ENCODE results near the gene MPP1.

The MPP1 gene

GRCh38 chrX:154749856-154750255 lies 55.4 kb downstream of the MPP1 start:
- Histone ChIP-seq H3K9me3 (ENCODE audit: control insufficient read depth, insufficient read depth, low read depth, low read length) (no peaks in the 10 kb centered on the region), H3K4me1 (ENCODE audit: control insufficient read depth, insufficient read depth, low read length) (no peaks in the 10 kb centered on the region), H3K27ac (ENCODE audit: extremely low read depth, low read depth, low read length) (no peak overlapping the region), H3K36me3 (ENCODE audit: control insufficient read depth in 2 of 2, insufficient read depth in 1 of 2, low read length in 2 of 2) (no peaks in the 10 kb centered on the region), H3K4me3 (ENCODE audit: low read depth, low read length) (no peak overlapping the region)
- TF ChIP-seq PRDM10 (tag by site-specific recombination; IDR thresholded peaks at IDR 0.05) (peak; percentile 91), ZNF514 (tag by site-specific recombination; IDR thresholded peaks at IDR 0.05) (no peak)
- ChIA-PET CTCF (interaction anchor here (0.8 to 4.0 kb wide), 13 partner anchors 9 to 425 kb away, joined by 3 to 50 read pairs (median 5); partner anchors contain the start of genes DKC1 and SMIM9), POLR2A (interaction anchor here (0.9 to 4.2 kb wide), 2 partner anchors 13 to 56 kb away, joined by 3 to 22 read pairs; partner anchors contain the start of gene DKC1)

GRCh38 chrX:154748712-154749339 lies 56.5 kb downstream of the MPP1 start:
- POLR2A ChIA-PET, result interaction anchor here (0.5 to 4.2 kb wide), 3 partner anchors 14 to 31 kb away, joined by 4 to 22 read pairs (median 4); partner anchors contain the start of gene DKC1

GRCh38 chrX:154742613-154743012 lies 62.7 kb downstream of the MPP1 start:
- no peak for TF ChIP-seq ZNF202 (tag by site-specific recombination; IDR thresholded peaks at IDR 0.05; ENCODE audit: borderline replicate concordance)
- no peak for TF ChIP-seq ZNF37A (tag by site-specific recombination; IDR thresholded peaks at IDR 0.05)
- no peak for TF ChIP-seq ZNF391 (tag by site-specific recombination; IDR thresholded peaks at IDR 0.05; ENCODE audit: borderline replicate concordance, low read depth)
- no peak for TF ChIP-seq PRDM2 (tag by site-specific recombination; IDR thresholded peaks at IDR 0.05; ENCODE audit: borderline replicate concordance)
- no peak for TF ChIP-seq ZNF133 (tag by site-specific recombination; IDR thresholded peaks at IDR 0.05)
- TF ChIP-seq ZNF791 (tag by site-specific recombination; IDR thresholded peaks at IDR 0.05), result no peak
- TF ChIP-seq ZNF175 (tag by site-specific recombination; IDR thresholded peaks at IDR 0.05), result no peak
- no peak for TF ChIP-seq ZNF571 (tag by site-specific recombination; IDR thresholded peaks at IDR 0.05)
- H3K4me1 ChIP-seq (ENCODE audit: control insufficient read depth, insufficient read depth, low read length), result no peaks in the 10 kb centered on the region
- no peak overlapping the region for H3K27ac ChIP-seq (ENCODE audit: extremely low read depth, low read depth, low read length)
- ChIA-PET POLR2A (no interaction called here), CTCF (interaction anchor here (0.6 to 1.2 kb wide), 3 partner anchors 11 to 25 kb away, joined by 3 to 8 read pairs (median 3); no protein-coding TSS in a partner anchor)
- no peaks in the 10 kb centered on the region for H3K36me3 ChIP-seq (ENCODE audit: control insufficient read depth in 2 of 2, insufficient read depth in 1 of 2, low read length in 2 of 2)
- no peaks in the 10 kb centered on the region for H3K9me3 ChIP-seq (ENCODE audit: control insufficient read depth, insufficient read depth, low read depth, low read length)
- H3K4me3 ChIP-seq (ENCODE audit: low read depth, low read length), result no peak overlapping the region

More at GRCh38 chrX:154748712-154749339, 56.5 kb downstream of the MPP1 start:
- Histone ChIP-seq H3K4me3 (ENCODE audit: low read depth, low read length) (no peak overlapping the region), H3K36me3 (ENCODE audit: control insufficient read depth in 2 of 2, insufficient read depth in 1 of 2, low read length in 2 of 2) (no peaks in the 10 kb centered on the region), H3K9me3 (ENCODE audit: control insufficient read depth, insufficient read depth, low read depth, low read length) (no peaks in the 10 kb centered on the region), H3K27ac (ENCODE audit: extremely low read depth, low read depth, low read length) (no peak overlapping the region), H3K4me1 (ENCODE audit: control insufficient read depth, insufficient read depth, low read length) (no peaks in the 10 kb centered on the region)
- CTCF ChIA-PET, result interaction anchor here (0.5 to 4.0 kb wide), 37 partner anchors 8 to 1137 kb away, joined by 3 to 50 read pairs (median 5); partner anchors contain the start of genes DKC1 and SMIM9
- TF ChIP-seq CTCF (tag by site-specific recombination; IDR thresholded peaks at IDR 0.05) (peak; percentile 42; the same call in 1 of the 2 replicates), ZNF366 (tag by site-specific recombination; conservative IDR thresholded peaks at IDR 0.05) (no peak), ZNF560 (tag by site-specific recombination; IDR thresholded peaks at IDR 0.05; ENCODE audit: borderline replicate concordance) (no peak), ZNF660 (tag by site-specific recombination; IDR thresholded peaks at IDR 0.05) (peak; percentile 63), ZNF341 (tag by site-specific recombination; IDR thresholded peaks at IDR 0.05; ENCODE audit: low read depth) (peak; percentile 86), ZNF654 (tag by site-specific recombination; IDR thresholded peaks at IDR 0.05; ENCODE audit: low read depth) (peak; percentile 85)
